Measurements from ENCODE around the gene GALNT10. TPM values are rescaled to one million over a fixed set of nuclear protein-coding genes. Genes with fewer than 3 reads are reported as not detected.

Gene GALNT10
- total and polyA plus RNA-seq, 2 of the 4 experiments (the other 2 are of a cell fraction), result 46.2 to 67.0 TPM

GRCh38 chr5:154264549-154265196 lies 74.1 kb downstream of the GALNT10 start:
- H3K18ac ChIP-seq (ENCODE audit: low read depth, low read length), result no peak overlapping the region
- H3K36me3 ChIP-seq (ENCODE audit: control insufficient read depth, insufficient read depth, low read length), result peaks cover 5% of the 10 kb centered on the region; the same call in 1 of the 2 replicates
- POLR2A ChIA-PET (ENCODE audit: unreplicated experiment), result no interaction called here
- no peak overlapping the region for H3K4ac ChIP-seq (ENCODE audit: low read depth, low read length)
- H2AK5ac ChIP-seq (ENCODE audit: low read depth, low read length), result no peak overlapping the region
- intact Hi-C loops (cut with micrococcal nuclease), result no loop called here
- no peak overlapping the region for H2BK120ac ChIP-seq (ENCODE audit: low read depth, low read length)
- H3K4me3 ChIP-seq (ENCODE audit: insufficient read depth, low read depth, low read length), result no peak overlapping the region
- no peak overlapping the region for H4K5ac ChIP-seq (ENCODE audit: low read depth, low read length)
- no peak overlapping the region for H3K4me2 ChIP-seq (ENCODE audit: low read depth, low read length)
- H3K56ac ChIP-seq (ENCODE audit: extremely low read depth, insufficient read depth, low read length), result no peak overlapping the region
- no peak overlapping the region for H2BK5ac ChIP-seq (ENCODE audit: low read depth, low read length, poor library complexity, severe bottlenecking)
- no peak overlapping the region for H2BK20ac ChIP-seq (ENCODE audit: low read depth, low read length)
- H3K27me3 ChIP-seq (ENCODE audit: control insufficient read depth, insufficient read depth, low read length), result no peaks in the 10 kb centered on the region
- no peak overlapping the region for H3K14ac ChIP-seq (replicated peaks; ENCODE audit: low read depth, low read length)
- in situ Hi-C loops (cut with MboI; ENCODE audit: low sequenced_read_pairs), result no loop called here
- ATAC-seq (ENCODE audit: low read depth) (no peak), DNase-seq (no peak)
- TF ChIP-seq MAFK (IDR thresholded peaks at IDR 0.05; ENCODE audit: low read depth, low read length), result no peak
- no peak for TF ChIP-seq MXI1 (IDR thresholded peaks at IDR 0.05; ENCODE audit: borderline replicate concordance, low read depth, low read length)
- no peak for TF ChIP-seq CTCF (conservative IDR thresholded peaks at IDR 0.05; ENCODE audit: low read depth, low read length)
- TF ChIP-seq POLR2A (IDR thresholded peaks at IDR 0.05; ENCODE audit: low read depth, low read length), result no peak
- no peak for TF ChIP-seq RCOR1 (IDR thresholded peaks at IDR 0.05; ENCODE audit: insufficient replicate concordance, low read length)
- no peak for TF ChIP-seq RFX5 (IDR thresholded peaks at IDR 0.05; ENCODE audit: low read depth, low read length)
- CTCF ChIA-PET, result no interaction called here
- H2AFZ ChIP-seq (replicated peaks; ENCODE audit: low read length, poor library complexity), result no peak overlapping the region
- dilution Hi-C loops (cut with HindIII; ENCODE audit: low sequenced_read_pairs, unreplicated experiment), result no loop called here
- H3K9ac ChIP-seq (ENCODE audit: low read depth, low read length), result no peak overlapping the region
- no peak overlapping the region for H3K27ac ChIP-seq (ENCODE audit: insufficient read depth, low read length)
- H3K4me1 ChIP-seq (ENCODE audit: control insufficient read depth, insufficient read depth, low read length), result peaks cover 4% of the 10 kb centered on the region
- WGBS, 2 experiments (ENCODE audit: extremely low coverage in 2 of 2, insufficient read length in 1 of 2), result no CpG with 5 or more reads among the region's 5 CpGs
- H3K9me1 ChIP-seq (ENCODE audit: insufficient read depth, low read length), result peaks cover 7% of the 10 kb centered on the region; the same call in 1 of the 2 replicates
- H4K8ac ChIP-seq (ENCODE audit: low read depth in 2 of 2, low read length in 2 of 2), result no peak overlapping the region
- H4K91ac ChIP-seq (ENCODE audit: insufficient read depth, low read depth, low read length), result no peak overlapping the region
- H3K9me3 ChIP-seq (ENCODE audit: control insufficient read depth, insufficient read depth, low read length), result no peaks in the 10 kb centered on the region
- peaks cover 3 to 56% of the 10 kb centered on the region in 2 experiments for H3K79me1 ChIP-seq (ENCODE audit: low read depth in 1 of 2, low read length in 2 of 2)
- BruUV-seq (replicated peaks), result no TSS peak
- peaks cover 7% of the 10 kb centered on the region; the same call in 1 of the 2 replicates for H4K20me1 ChIP-seq (ENCODE audit: insufficient read depth, low read length)
- no peak overlapping the region for H2BK15ac ChIP-seq (ENCODE audit: low read depth, low read length)
- H2AK9ac ChIP-seq (replicated peaks; ENCODE audit: low read depth, low read length, poor library complexity), result no peak overlapping the region
- no peak overlapping the region for H3K23ac ChIP-seq (ENCODE audit: low read depth, low read length)

All from IMR-90 (cell line).